Adipocyte (in vitro differentiated cells): ENCODE measurements around the gene ZBTB7C.

Experiments used
- DNase-seq: peaks from one replicate; pipeline ENCODE4 v3.0.0-alpha.2; 2015; ENCODE audit warnings: low read depth
- H3K27me3 ChIP-seq: replicated peaks from 2 replicates; pipeline ENCODE4 v1.7.0; 2013; ENCODE audit warnings: mild to moderate bottlenecking, low read length, moderate library complexity; ENCODE audit not compliant: control insufficient read depth, insufficient read depth
- H3K36me3 ChIP-seq: 2 replicates; pipeline ENCODE4 v1.7.0; 2013; ENCODE audit warnings: low read length, mild to moderate bottlenecking, moderate library complexity; ENCODE audit not compliant: control insufficient read depth, insufficient read depth, severe bottlenecking
- H3K4me1 ChIP-seq: 2 replicates; pipeline ENCODE4 v1.7.0; 2013; ENCODE audit warnings: mild to moderate bottlenecking, low read length, moderate library complexity; ENCODE audit not compliant: control insufficient read depth, insufficient read depth
- H3K4me3 ChIP-seq: 2 replicates; pipeline ENCODE4 v1.7.0; 2013; ENCODE audit warnings: mild to moderate bottlenecking, low read length, moderate library complexity
- H3K9ac ChIP-seq: 2 replicates; pipeline ENCODE4 v1.7.0; 2013; ENCODE audit warnings: mild to moderate bottlenecking, low read length, moderate library complexity
- H3K9me3 ChIP-seq: 2 replicates; pipeline ENCODE4 v1.7.0; 2013; ENCODE audit warnings: mild to moderate bottlenecking, low read length, moderate library complexity; ENCODE audit not compliant: control insufficient read depth

Gene ZBTB7C

GRCh38 chr18:48413342-48413741 lies 4.2 kb upstream of the ZBTB7C start:
- Histone ChIP-seq H3K9ac (no peak overlapping the region), H3K27me3 (peaks cover 28% of the 10 kb centered on the region), H3K36me3 (no peaks in the 10 kb centered on the region), H3K4me3 (no peak overlapping the region), H3K4me1 (peaks cover 6% of the 10 kb centered on the region), H3K9me3 (no peaks in the 10 kb centered on the region)
- DNase-seq = no peak

- H3K36me3 ChIP-seq = no peaks in the 10 kb centered on the region
- H3K9ac ChIP-seq = no peak overlapping the region
- H3K27me3 ChIP-seq = peaks cover 28% of the 10 kb centered on the region
- peaks cover 6% of the 10 kb centered on the region for H3K4me1 ChIP-seq
- no peaks in the 10 kb centered on the region for H3K9me3 ChIP-seq
- DNase-seq = peak; percentile 68
- no peak overlapping the region for H3K4me3 ChIP-seq
Observed at GRCh38 chr18:48412339-48412929, 3.3 kb upstream of the ZBTB7C start.

GRCh38 chr18:48410095-48410920 lies 1.1 kb upstream of the ZBTB7C start:
- H3K9ac ChIP-seq = peak overlapping the region; percentile 81
- peak overlapping the region; percentile 85 for H3K4me3 ChIP-seq
- DNase-seq = peak; percentile 97
- H3K9me3 ChIP-seq = no peaks in the 10 kb centered on the region
- H3K4me1 ChIP-seq = peaks cover 11% of the 10 kb centered on the region
- H3K36me3 ChIP-seq = no peaks in the 10 kb centered on the region
- peaks cover 28% of the 10 kb centered on the region for H3K27me3 ChIP-seq

- no peaks in the 10 kb centered on the region for H3K36me3 ChIP-seq
- peaks cover 28% of the 10 kb centered on the region for H3K27me3 ChIP-seq
Observed at GRCh38 chr18:48409591-48410094, 460 bp upstream of the ZBTB7C start.

GRCh38 chr18:48408111-48408726 lies 964 bp downstream of the ZBTB7C start:
- H3K4me3 ChIP-seq = peak overlapping the region; percentile 79
- H3K27me3 ChIP-seq = peaks cover 20% of the 10 kb centered on the region
- DNase-seq = peak; percentile 6
- peaks cover 14% of the 10 kb centered on the region for H3K4me1 ChIP-seq
- H3K36me3 ChIP-seq = no peaks in the 10 kb centered on the region
- H3K9me3 ChIP-seq = no peaks in the 10 kb centered on the region
- peak overlapping the region; percentile 55 for H3K9ac ChIP-seq

More at GRCh38 chr18:48409591-48410094, 460 bp upstream of the ZBTB7C start:
- DNase-seq = peak; percentile 48
- Histone ChIP-seq H3K4me1 (peaks cover 12% of the 10 kb centered on the region), H3K9ac (peak overlapping the region; percentile 81), H3K9me3 (no peaks in the 10 kb centered on the region), H3K4me3 (peak overlapping the region; percentile 85)

GRCh38 chr18:48407358-48407757 lies 1.8 kb downstream of the ZBTB7C start:
- Histone ChIP-seq H3K27me3 (peaks cover 17% of the 10 kb centered on the region), H3K4me1 (peaks cover 20% of the 10 kb centered on the region), H3K9me3 (no peaks in the 10 kb centered on the region), H3K9ac (no peak overlapping the region), H3K4me3 (no peak overlapping the region), H3K36me3 (no peaks in the 10 kb centered on the region)
- DNase-seq = no peak

- no peak for DNase-seq
- Histone ChIP-seq H3K36me3 (no peaks in the 10 kb centered on the region), H3K9me3 (no peaks in the 10 kb centered on the region), H3K4me3 (no peak overlapping the region), H3K9ac (no peak overlapping the region), H3K4me1 (peaks cover 20% of the 10 kb centered on the region), H3K27me3 (peaks cover 3% of the 10 kb centered on the region)
Observed at GRCh38 chr18:48405978-48406377, 3.2 kb downstream of the ZBTB7C start.

- peak; percentile 44 for DNase-seq
Observed at GRCh38 chr18:48404716-48405507, 4.3 kb downstream of the ZBTB7C start.

GRCh38 chr18:48402953-48403352 lies 6.2 kb downstream of the ZBTB7C start:
- peak; percentile 8 for DNase-seq
- H3K36me3 ChIP-seq = no peaks in the 10 kb centered on the region
- H3K4me1 ChIP-seq = peaks cover 14% of the 10 kb centered on the region
- no peak overlapping the region for H3K9ac ChIP-seq
- H3K27me3 ChIP-seq = peaks cover 2% of the 10 kb centered on the region
- no peaks in the 10 kb centered on the region for H3K9me3 ChIP-seq
- no peak overlapping the region for H3K4me3 ChIP-seq

More at GRCh38 chr18:48404716-48405507, 4.3 kb downstream of the ZBTB7C start:
- H3K4me1 ChIP-seq = peaks cover 14% of the 10 kb centered on the region
- no peaks in the 10 kb centered on the region for H3K9me3 ChIP-seq
- no peaks in the 10 kb centered on the region for H3K27me3 ChIP-seq
- no peaks in the 10 kb centered on the region for H3K36me3 ChIP-seq
- no peak overlapping the region for H3K9ac ChIP-seq
- H3K4me3 ChIP-seq = no peak overlapping the region

- H3K4me1 ChIP-seq = peaks cover 8% of the 10 kb centered on the region
- H3K4me3 ChIP-seq = no peak overlapping the region
- no peak for DNase-seq
Observed at GRCh38 chr18:48399303-48400075, 9.7 kb downstream of the ZBTB7C start.

More at GRCh38 chr18:48399303-48400075, 9.7 kb downstream of the ZBTB7C start:
- H3K9me3 ChIP-seq = no peaks in the 10 kb centered on the region
- H3K9ac ChIP-seq = no peak overlapping the region
- H3K36me3 ChIP-seq = no peaks in the 10 kb centered on the region
- H3K27me3 ChIP-seq = peaks cover 8% of the 10 kb centered on the region
